ENCODE results near the gene UVSSA. TPM values are rescaled to one million over a fixed set of nuclear protein-coding genes. Genes with fewer than 3 reads are reported as not detected.
"Not testable (repeated sequence)": the region's sequence is repeated elsewhere in the genome, so short reads cannot be mapped to it uniquely, and the experiment has no call there.

UVSSA gene
- total and polyA plus RNA-seq, 2 donors (not counting 1 experiment from before 2014, with no cell fraction given): 4.6 to 7.6 TPM

DNA sequence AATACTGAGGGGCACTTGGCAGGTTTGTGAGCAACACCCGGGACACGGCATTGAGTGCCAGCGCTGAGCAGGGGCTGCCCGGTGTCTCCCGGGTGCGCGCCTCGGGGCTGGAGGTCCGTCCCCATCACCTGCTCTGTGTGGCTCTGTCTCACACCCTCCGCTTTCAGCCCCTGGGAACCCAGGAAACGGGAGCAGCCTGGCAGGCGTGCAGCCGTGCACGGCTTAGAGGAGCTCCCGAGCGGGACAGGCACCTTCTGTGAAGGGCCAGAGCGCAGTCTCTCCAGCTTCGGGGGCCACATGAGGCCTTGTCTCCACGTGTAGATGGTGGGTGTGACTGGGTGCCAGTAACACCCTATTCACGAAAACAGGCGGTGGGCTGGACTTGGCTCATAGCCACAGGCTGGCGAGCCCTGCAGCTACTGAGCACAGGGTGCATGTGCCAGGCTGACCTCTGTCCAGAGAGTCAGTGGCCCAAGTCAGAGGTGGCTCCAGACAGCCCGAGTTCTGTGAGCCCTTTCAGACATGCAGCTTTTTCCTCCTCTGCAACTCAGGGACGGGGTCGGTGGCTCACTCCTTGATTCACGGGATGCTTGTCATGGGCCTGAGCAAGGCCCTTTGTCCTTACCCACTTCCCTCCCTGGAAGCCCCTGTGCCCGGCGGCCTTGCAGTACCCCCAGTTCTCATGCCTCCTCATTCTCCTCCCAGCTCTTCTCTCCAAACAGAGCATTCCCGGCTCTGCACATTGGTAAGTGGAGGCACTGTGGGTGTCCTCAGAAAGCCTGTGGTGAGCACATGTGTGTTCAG, 23.5 kb downstream of the UVSSA start:
- H3K9ac ChIP-seq (ENCODE audit: insufficient read depth, low read length): no peak overlapping the region
- no peak for DNase-seq (ENCODE audit: low read depth in 2 of 2)
- no peak overlapping the region for H3K4me2 ChIP-seq (ENCODE audit: extremely low read depth, insufficient read depth, low read length)
- H3K9me3 ChIP-seq (ENCODE audit: control insufficient read depth, insufficient read depth, low read depth, low read length): no peaks in the 10 kb centered on the region
- no peaks in the 10 kb centered on the region for H3K79me2 ChIP-seq (ENCODE audit: control insufficient read depth, insufficient read depth, low read length)
- TF ChIP-seq EZH2 (IDR thresholded peaks at IDR 0.05; ENCODE audit: low read length, missing control alignments): no peak
- TF ChIP-seq, protein P1, sequence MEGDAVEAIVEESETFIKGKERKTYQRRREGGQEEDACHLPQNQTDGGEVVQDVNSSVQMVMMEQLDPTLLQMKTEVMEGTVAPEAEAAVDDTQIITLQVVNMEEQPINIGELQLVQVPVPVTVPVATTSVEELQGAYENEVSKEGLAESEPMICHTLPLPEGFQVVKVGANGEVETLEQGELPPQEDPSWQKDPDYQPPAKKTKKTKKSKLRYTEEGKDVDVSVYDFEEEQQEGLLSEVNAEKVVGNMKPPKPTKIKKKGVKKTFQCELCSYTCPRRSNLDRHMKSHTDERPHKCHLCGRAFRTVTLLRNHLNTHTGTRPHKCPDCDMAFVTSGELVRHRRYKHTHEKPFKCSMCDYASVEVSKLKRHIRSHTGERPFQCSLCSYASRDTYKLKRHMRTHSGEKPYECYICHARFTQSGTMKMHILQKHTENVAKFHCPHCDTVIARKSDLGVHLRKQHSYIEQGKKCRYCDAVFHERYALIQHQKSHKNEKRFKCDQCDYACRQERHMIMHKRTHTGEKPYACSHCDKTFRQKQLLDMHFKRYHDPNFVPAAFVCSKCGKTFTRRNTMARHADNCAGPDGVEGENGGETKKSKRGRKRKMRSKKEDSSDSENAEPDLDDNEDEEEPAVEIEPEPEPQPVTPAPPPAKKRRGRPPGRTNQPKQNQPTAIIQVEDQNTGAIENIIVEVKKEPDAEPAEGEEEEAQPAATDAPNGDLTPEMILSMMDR (conservative IDR thresholded peaks at IDR 0.05 in 1 of 2, IDR thresholded peaks at IDR 0.05 in 1 of 2; ENCODE audit: low read depth in 1 of 2, low read length in 2 of 2): no peak
- no peaks in the 10 kb centered on the region for H3K4me1 ChIP-seq (ENCODE audit: control insufficient read depth, extremely low read depth, insufficient read depth, low read length)
- peaks cover 7% of the 10 kb centered on the region for H3K36me3 ChIP-seq (ENCODE audit: control insufficient read depth, insufficient read depth, low read length)
- H3K27ac ChIP-seq (ENCODE audit: insufficient read depth, low read length): no peak overlapping the region
- no peaks in the 10 kb centered on the region for H3K27me3 ChIP-seq (ENCODE audit: control insufficient read depth, insufficient read depth, low read length)
- no peaks in the 10 kb centered on the region for H4K20me1 ChIP-seq (ENCODE audit: control insufficient read depth, extremely low read depth, insufficient read depth, low read length)
- H3K4me3 ChIP-seq (replicated peaks in 1 of 4; ENCODE audit: control extremely low read depth in 1 of 4, insufficient read depth in 1 of 4, low read depth in 3 of 4, low read length in 4 of 4): no peak overlapping the region
- H2AFZ ChIP-seq (ENCODE audit: low read length): no peak overlapping the region

DNA sequence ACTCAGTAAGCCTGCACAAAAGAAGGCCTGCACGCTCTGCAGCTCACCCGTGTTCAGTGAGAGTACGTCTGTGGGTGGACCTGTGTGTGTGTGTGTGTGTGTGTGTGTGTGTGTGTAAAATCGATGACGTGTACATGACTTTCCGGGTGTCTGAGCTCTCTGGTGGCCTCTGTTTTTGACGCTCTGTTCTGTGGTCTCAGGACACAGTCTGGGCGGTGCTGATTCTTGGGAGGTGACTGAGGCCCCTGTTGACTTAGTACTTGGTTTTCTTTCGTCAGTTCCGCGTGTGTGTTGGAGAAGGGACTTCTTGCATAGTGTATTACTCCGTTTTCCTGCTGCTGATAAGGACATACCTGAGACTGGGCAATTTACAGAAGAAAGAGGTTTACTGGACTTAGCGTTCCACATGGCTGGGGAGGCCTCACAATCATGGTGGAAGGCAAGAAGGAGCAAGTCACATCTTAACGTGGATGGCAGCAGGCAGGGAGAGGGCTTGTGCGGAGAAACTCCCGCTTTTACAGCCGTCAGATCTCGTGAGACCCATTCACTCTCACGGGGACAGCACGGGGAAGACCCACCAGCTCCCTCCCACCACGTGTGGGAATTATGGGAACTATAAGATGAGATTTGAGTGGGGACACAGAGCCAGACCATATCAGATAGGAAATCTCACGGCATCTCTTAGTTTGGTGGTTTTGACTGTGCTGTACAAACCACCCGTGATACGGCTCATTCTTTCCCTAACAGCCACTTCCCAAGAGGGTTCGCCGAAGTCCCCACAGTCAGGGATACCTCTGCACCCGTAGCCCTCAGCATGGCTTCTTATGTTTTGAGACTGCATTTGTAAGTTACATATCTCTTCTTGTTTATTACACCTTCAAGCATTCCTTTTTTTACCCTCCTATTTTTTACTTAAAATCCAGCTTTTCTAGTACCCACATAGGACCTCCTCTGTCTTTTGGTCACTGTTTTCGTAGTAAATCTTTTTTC, 24.5 kb downstream of the UVSSA start:
- H3K27ac ChIP-seq (ENCODE audit: insufficient read depth, low read length): no peak overlapping the region
- H4K20me1 ChIP-seq (ENCODE audit: control insufficient read depth, extremely low read depth, insufficient read depth, low read length): no peaks in the 10 kb centered on the region
- H2AFZ ChIP-seq (ENCODE audit: low read length): no peak overlapping the region
- H3K27me3 ChIP-seq (ENCODE audit: control insufficient read depth, insufficient read depth, low read length): no peaks in the 10 kb centered on the region
- no peak overlapping the region for H3K4me2 ChIP-seq (ENCODE audit: extremely low read depth, insufficient read depth, low read length)
- no peaks in the 10 kb centered on the region for H3K4me1 ChIP-seq (ENCODE audit: control insufficient read depth, extremely low read depth, insufficient read depth, low read length)
- no peak overlapping the region for H3K9ac ChIP-seq (ENCODE audit: insufficient read depth, low read length)
- H3K79me2 ChIP-seq (ENCODE audit: control insufficient read depth, insufficient read depth, low read length): no peaks in the 10 kb centered on the region
- no peak for DNase-seq (ENCODE audit: low read depth in 2 of 2)
- H3K36me3 ChIP-seq (ENCODE audit: control insufficient read depth, insufficient read depth, low read length): peaks cover 7% of the 10 kb centered on the region
- H3K4me3 ChIP-seq (replicated peaks in 1 of 4; ENCODE audit: control extremely low read depth in 1 of 4, insufficient read depth in 1 of 4, low read depth in 3 of 4, low read length in 4 of 4): no peak overlapping the region
- TF ChIP-seq EZH2 (IDR thresholded peaks at IDR 0.05; ENCODE audit: low read length, missing control alignments): no peak
- TF ChIP-seq, protein P1 (conservative IDR thresholded peaks at IDR 0.05 in 1 of 2, IDR thresholded peaks at IDR 0.05 in 1 of 2; ENCODE audit: low read depth in 1 of 2, low read length in 2 of 2): no peak
- no peaks in the 10 kb centered on the region for H3K9me3 ChIP-seq (ENCODE audit: control insufficient read depth, insufficient read depth, low read depth, low read length)

DNA sequence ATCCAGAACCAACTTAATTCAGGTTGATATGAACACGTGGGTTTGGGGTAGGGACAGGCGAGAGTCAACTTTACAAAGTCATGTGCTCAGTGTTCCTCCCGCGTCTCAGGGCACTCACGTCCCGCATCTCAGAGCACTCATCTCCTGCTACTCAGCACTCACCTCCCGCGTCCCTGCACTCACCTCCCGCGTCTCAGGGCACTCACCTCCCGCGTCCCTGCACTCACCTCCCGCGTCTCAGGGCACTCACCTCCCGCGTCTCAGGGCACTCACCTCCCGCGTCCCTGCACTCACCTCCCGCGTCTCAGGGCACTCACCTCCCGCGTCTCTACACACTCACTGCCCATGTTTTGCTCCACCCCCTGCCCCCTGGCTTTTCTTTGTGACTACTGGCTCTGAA, 25.6 kb downstream of the UVSSA start:
- not testable (repeated sequence) for DNase-seq (ENCODE audit: low read depth in 2 of 2); H3K9me3 ChIP-seq (ENCODE audit: control insufficient read depth, insufficient read depth, low read depth, low read length); H3K4me2 ChIP-seq (ENCODE audit: extremely low read depth, insufficient read depth, low read length); H3K27ac ChIP-seq (ENCODE audit: insufficient read depth, low read length); H3K36me3 ChIP-seq (ENCODE audit: control insufficient read depth, insufficient read depth, low read length); H3K9ac ChIP-seq (ENCODE audit: insufficient read depth, low read length); H2AFZ ChIP-seq (ENCODE audit: low read length); H3K4me1 ChIP-seq (ENCODE audit: control insufficient read depth, extremely low read depth, insufficient read depth, low read length); H3K4me3 ChIP-seq (replicated peaks in 1 of 4; ENCODE audit: control extremely low read depth in 1 of 4, insufficient read depth in 1 of 4, low read depth in 3 of 4, low read length in 4 of 4); H4K20me1 ChIP-seq (ENCODE audit: control insufficient read depth, extremely low read depth, insufficient read depth, low read length); H3K27me3 ChIP-seq (ENCODE audit: control insufficient read depth, insufficient read depth, low read length); H3K79me2 ChIP-seq (ENCODE audit: control insufficient read depth, insufficient read depth, low read length)

All from fibroblast of lung (primary cell).